OCI-LY1 (cell line): Measurements from ENCODE around the gene RIPPLY2.

ENCODE experiments used
- H2AFZ ChIP-seq: fragments of 200-600 bp; sonication (generic), shearing (Covaris generic); 2 replicates; pipeline ENCODE4 v1.6.0; 2014; ENCODE audit warnings: antibody characterized with exemption, mild to moderate bottlenecking, low read length
- H3F3A ChIP-seq: fragments of 200-600 bp; sonication (generic), shearing (Covaris generic); 2 replicates; pipeline ENCODE4 v1.6.0; 2014; ENCODE audit warnings: mild to moderate bottlenecking, antibody characterized with exemption, low read length, moderate library complexity; ENCODE audit not compliant: insufficient read depth
- H3K27ac ChIP-seq: fragments of 200-600 bp; sonication (generic); 2 replicates; pipeline ENCODE4 v1.5.1; 2014; ENCODE audit warnings: low read length, mixed run types, mild to moderate bottlenecking, low read depth; ENCODE audit not compliant: poor library complexity, severe bottlenecking
- H3K27me3 ChIP-seq: fragments of 200-600 bp; sonication (generic); 2 replicates; pipeline ENCODE4 v1.6.0; 2014; ENCODE audit warnings: antibody characterized with exemption, mild to moderate bottlenecking, low read length, moderate library complexity; ENCODE audit not compliant: insufficient read depth
- H3K36me3 ChIP-seq: fragments of 200-600 bp; sonication (generic); 2 replicates; pipeline ENCODE4 v1.6.1; 2014; ENCODE audit warnings: mild to moderate bottlenecking, antibody characterized with exemption, low read length, moderate library complexity, mixed read lengths; ENCODE audit not compliant: insufficient read depth
- H3K4me1 ChIP-seq: fragments of 200-600 bp; sonication (generic); 2 replicates; pipeline ENCODE4 v1.5.1; 2014; ENCODE audit warnings: mild to moderate bottlenecking, low read length, moderate library complexity; ENCODE audit not compliant: insufficient read depth, severe bottlenecking
- H3K4me2 ChIP-seq: fragments of 200-600 bp; sonication (generic), shearing (Covaris generic); 2 replicates; pipeline ENCODE4 v1.6.1; 2014; ENCODE audit warnings: low read length
- H3K4me3 ChIP-seq: fragments of 200-600 bp; sonication (generic); 2 replicates; pipeline ENCODE4 v1.5.1; 2014; ENCODE audit warnings: low read length, low read depth, mild to moderate bottlenecking, mixed read lengths; ENCODE audit not compliant: poor library complexity, severe bottlenecking
- H3K79me2 ChIP-seq: fragments of 200-600 bp; shearing (Covaris generic); 2 replicates; pipeline ENCODE4 v1.6.1; 2016; ENCODE audit warnings: mixed run types, low read length, mixed read lengths; ENCODE audit not compliant: insufficient read depth
- H3K9ac ChIP-seq: fragments of 200-600 bp; sonication (generic), shearing (Covaris generic); 2 replicates; pipeline ENCODE4 v1.6.1; 2014; ENCODE audit warnings: mild to moderate bottlenecking, low read length, mixed read lengths
- H3K9me2 ChIP-seq: fragments of 200-600 bp; sonication (generic), shearing (Covaris generic); 2 replicates; pipeline ENCODE4 v1.6.1; 2014; ENCODE audit warnings: low read depth, mild to moderate bottlenecking, low read length, mixed read lengths
- H3K9me3 ChIP-seq: fragments of 200-600 bp; shearing (Covaris generic); 2 replicates; pipeline ENCODE4 v1.6.1; 2014; ENCODE audit warnings: low read length, mixed read lengths
- H4K20me1 ChIP-seq: fragments of 200-600 bp; sonication (generic), shearing (Covaris generic); 2 replicates; pipeline ENCODE4 v1.6.0; 2016; ENCODE audit warnings: mild to moderate bottlenecking, low read length; ENCODE audit not compliant: insufficient read depth
- CTCF ChIP-seq: fragments of 200-600 bp; sonication (generic), shearing (Covaris generic); IDR thresholded peaks from 2 replicates; pipeline ENCODE4 v1.5.1; 2017; ENCODE audit warnings: mild to moderate bottlenecking, antibody characterized with exemption, low read length, moderate library complexity, mixed read lengths
- EZH2 ChIP-seq: fragments of 200-600 bp; sonication (generic), shearing (Covaris generic); IDR thresholded peaks from 2 replicates; pipeline ENCODE4 v1.8.0; 2017; ENCODE audit warnings: borderline replicate concordance, mixed run types, mild to moderate bottlenecking, antibody characterized with exemption, low read length, moderate library complexity, mixed read lengths

The RIPPLY2 gene

GRCh38 chr6:83867527-83868161 lies 14.5 kb downstream of the RIPPLY2 start:
- no peaks in the 10 kb centered on the region for H3K79me2 ChIP-seq
- no peak overlapping the region for H3K4me2 ChIP-seq
- no peak overlapping the region for H3K9ac ChIP-seq
- no peaks in the 10 kb centered on the region for H3F3A ChIP-seq
- H3K4me1 ChIP-seq = peaks cover 8% of the 10 kb centered on the region
- peaks cover 62% of the 10 kb centered on the region for H3K36me3 ChIP-seq
- no peak for TF ChIP-seq CTCF
- no peak for TF ChIP-seq EZH2
- H3K27me3 ChIP-seq = no peaks in the 10 kb centered on the region
- no peak overlapping the region for H2AFZ ChIP-seq
- H3K9me3 ChIP-seq = peaks cover 16% of the 10 kb centered on the region
- no peak overlapping the region for H3K4me3 ChIP-seq
- no peaks in the 10 kb centered on the region for H3K9me2 ChIP-seq
- H3K27ac ChIP-seq = no peak overlapping the region
- H4K20me1 ChIP-seq = no peaks in the 10 kb centered on the region

GRCh38 chr6:83868639-83869038 lies 15.5 kb downstream of the RIPPLY2 start:
- Histone ChIP-seq H3K27ac (no peak overlapping the region), H3K4me3 (no peak overlapping the region), H3K9me2 (no peaks in the 10 kb centered on the region), H3K9me3 (peaks cover 16% of the 10 kb centered on the region), H4K20me1 (no peaks in the 10 kb centered on the region), H3K36me3 (peaks cover 62% of the 10 kb centered on the region), H2AFZ (no peak overlapping the region), H3K27me3 (no peaks in the 10 kb centered on the region), H3K9ac (no peak overlapping the region), H3K4me1 (peaks cover 3% of the 10 kb centered on the region), H3F3A (no peaks in the 10 kb centered on the region), H3K4me2 (no peak overlapping the region), H3K79me2 (no peaks in the 10 kb centered on the region)
- TF ChIP-seq CTCF (no peak), EZH2 (no peak)

- peaks cover 5% of the 10 kb centered on the region for H3K4me1 ChIP-seq
- no peak overlapping the region for H3K4me2 ChIP-seq
- H3K36me3 ChIP-seq = peaks cover 44% of the 10 kb centered on the region
- H3K4me3 ChIP-seq = no peak overlapping the region
- H3K9me3 ChIP-seq = peaks cover 15% of the 10 kb centered on the region
- H3K9me2 ChIP-seq = no peaks in the 10 kb centered on the region
- no peak overlapping the region for H3K27ac ChIP-seq
- H2AFZ ChIP-seq = no peak overlapping the region
- no peak overlapping the region for H3K9ac ChIP-seq
- no peaks in the 10 kb centered on the region for H3F3A ChIP-seq
- H3K79me2 ChIP-seq = no peaks in the 10 kb centered on the region
- TF ChIP-seq EZH2 (no peak), CTCF (no peak)
- no peaks in the 10 kb centered on the region for H3K27me3 ChIP-seq
- no peaks in the 10 kb centered on the region for H4K20me1 ChIP-seq
Measured at GRCh38 chr6:83870649-83871048, 17.5 kb downstream of the RIPPLY2 start.
